K562 (cell line): ENCODE data around the gene DSP. TPM values are rescaled to one million over a fixed set of nuclear protein-coding genes. Genes with fewer than 3 reads are reported as not detected.

Source experiments
- ATAC-seq: fragments of 200-7000 bp; cut with Tn5 transposase; 3 replicates; pipeline ENCODE4 v1.9.1; 2020; ENCODE audit warnings: moderate library complexity
- BruUV-seq: library from RNA; stranded (reverse); fragments of 400-500 nt; replicated peaks from 2 replicates; lab custom pipeline; 2021; lab: Mats Ljungman, UMichigan
- CTCF ChIA-PET: fragments of 300-600 bp; formaldehyde crosslinking; extraction: SDS; loops from one replicate; lab custom pipeline; 2021; ENCODE audit warnings: low intra/inter-chr PET ratio; lab: Yijun Ruan, JAX
- POLR2A ChIA-PET: fragments of 300-600, 350-650 bp; sonication (Branson Sonifier 250); formaldehyde crosslinking; extraction: SDS; loops from one replicate; lab custom pipeline; 2021; ENCODE audit warnings: antibody characterized with exemption, inconsistent platforms; lab: Yijun Ruan, JAX
- DNase-seq, 4 experiments: peaks; one replicate each; pipeline versions ENCODE4 v3.0.0 to v3.0.0-alpha.2; 2011 to 2018; ENCODE audit warnings: low spot score in 3 of 4, mixed read lengths in 3 of 4; ENCODE audit errors: extremely low read depth in 1 of 4
- FAIRE-seq: peaks from 2 replicates; lab custom pipeline; 2011; peaks lifted over from hg19 to GRCh38; lab: Jason Lieb, UNC
- H2AFZ ChIP-seq: 2 replicates; pipeline ENCODE4 v1.6.0; 2011; ENCODE audit warnings: low read depth, low read length, control low read depth, inconsistent platforms
- H3K27ac ChIP-seq: fragments of 200-600 bp; 3 replicates; pipeline ENCODE4 v1.8.0; 2011; ENCODE audit warnings: low read depth, mild to moderate bottlenecking, control low read depth, inconsistent platforms, low read length, moderate library complexity, mixed read lengths; ENCODE audit errors: extremely low read depth
- H3K27me3 ChIP-seq, 2 experiments: fragments of 300-600 bp in 1 of 2; 2 replicates in 1 of 2; 3 replicates in 1 of 2; pipeline versions ENCODE4 v1.6.0 to v1.8.0; 2011; ENCODE audit warnings: inconsistent platforms in 2 of 2, low read length in 2 of 2, mild to moderate bottlenecking in 1 of 2, mixed read lengths in 1 of 2, moderate library complexity in 1 of 2; ENCODE audit not compliant: control insufficient read depth in 2 of 2, insufficient read depth in 2 of 2
- H3K36me3 ChIP-seq: fragments of 300-600 bp; 3 replicates; pipeline ENCODE4 v1.8.0; 2011; ENCODE audit warnings: mild to moderate bottlenecking, low read length, inconsistent platforms; ENCODE audit not compliant: control insufficient read depth, insufficient read depth
- H3K4me1 ChIP-seq, 2 experiments: fragments of 200-600 bp in 1 of 2; replicated peaks in 1 of 2; 2 replicates in 1 of 2; 3 replicates in 1 of 2; pipeline versions ENCODE4 v1.5.1 to v1.8.0; 2011; ENCODE audit warnings: inconsistent platforms in 2 of 2, low read length in 2 of 2, mild to moderate bottlenecking in 1 of 2, mixed read lengths in 1 of 2, moderate library complexity in 1 of 2; ENCODE audit not compliant: control insufficient read depth in 2 of 2, insufficient read depth in 2 of 2
- H3K4me2 ChIP-seq: 2 replicates; pipeline ENCODE4 v1.6.1; 2011; ENCODE audit warnings: low read length, control low read depth, inconsistent platforms, mixed read lengths; ENCODE audit not compliant: insufficient read depth
- H3K4me3 ChIP-seq: fragments of 200-600 bp; sonication (generic), shearing (Covaris generic); 2 replicates; pipeline ENCODE4 v1.5.1; 2016; ENCODE audit warnings: control low read depth, inconsistent platforms
- H3K79me2 ChIP-seq: fragments of 200-600 bp; 3 replicates; pipeline ENCODE4 v1.8.0; 2011; ENCODE audit warnings: low read length, inconsistent platforms; ENCODE audit not compliant: control insufficient read depth, insufficient read depth
- H3K9ac ChIP-seq, 2 experiments: 2 replicates each; pipeline versions ENCODE4 v1.6.0 to v1.6.1; 2011; ENCODE audit warnings: low read depth in 2 of 2, low read length in 2 of 2, control low read depth in 1 of 2, inconsistent platforms in 1 of 2, mild to moderate bottlenecking in 1 of 2, mixed read lengths in 1 of 2; ENCODE audit not compliant: insufficient read depth in 1 of 2
- H3K9me1 ChIP-seq: one replicate; pipeline ENCODE4 v1.6.0; 2011; ENCODE audit warnings: inconsistent platforms, mild to moderate bottlenecking, low read length, moderate library complexity; ENCODE audit not compliant: control insufficient read depth, insufficient read depth
- H3K9me3 ChIP-seq: replicated peaks from 2 replicates; pipeline ENCODE4 v1.5.1; 2011; ENCODE audit warnings: low read depth, low read length, inconsistent platforms; ENCODE audit not compliant: control insufficient read depth, insufficient read depth
- H4K20me1 ChIP-seq: replicated peaks from 2 replicates; pipeline ENCODE4 v1.6.1; 2011; ENCODE audit warnings: low read length, inconsistent platforms, mixed read lengths; ENCODE audit not compliant: control insufficient read depth, insufficient read depth
- EGR1 ChIP-seq: fragments of 450-650 bp; conservative IDR thresholded peaks from 2 replicates; pipeline ENCODE4 v1.6.1; 2017; ENCODE audit warnings: mild to moderate bottlenecking
- KLF16 ChIP-seq: IDR thresholded peaks from 2 replicates; pipeline ENCODE4 v1.6.1; 2016; ENCODE audit warnings: antibody characterized with exemption
- PCBP1 ChIP-seq: fragments of 200-400 bp; formaldehyde crosslinking; IDR thresholded peaks from 2 replicates; pipeline ENCODE4 v1.6.1; 2018; ENCODE audit warnings: mild to moderate bottlenecking, low read depth, low read length; ENCODE audit not compliant: poor library complexity, severe bottlenecking
- SPI1 ChIP-seq: IDR thresholded peaks from 2 replicates; pipeline ENCODE4 v1.6.1; 2011; ENCODE audit warnings: low read depth, low read length, control low read depth, borderline replicate concordance
- TAF1 ChIP-seq: IDR thresholded peaks from 2 replicates; pipeline ENCODE4 v1.6.1; 2011; ENCODE audit warnings: mild to moderate bottlenecking, low read length, moderate library complexity; ENCODE audit not compliant: insufficient read depth, control insufficient read depth, severe bottlenecking; ENCODE audit errors: extremely low read depth
- TCF3 ChIP-seq: sonication (generic); formaldehyde crosslinking; IDR thresholded peaks from 2 replicates; pipeline ENCODE4 v1.4.0; 2020; ENCODE audit warnings: mild to moderate bottlenecking, missing genetic modification reagents
- ZNF518B ChIP-seq: fragments of 250-450 bp; sonication (Bioruptor Pico); IDR thresholded peaks from 2 replicates; pipeline ENCODE4 v1.5.0; 2021; ENCODE audit warnings: mild to moderate bottlenecking, moderate library complexity
- WGBS: fragments of 100-300 bp; shearing (Covaris generic); methylation state at CpG from one replicate; pipeline ENCODE4 v1.1.6; 2016; ENCODE audit warnings: low coverage, mixed read lengths; ENCODE audit not compliant: insufficient coverage; ENCODE audit errors: missing lambda C conversion rate; 5-methylcytosine and 5-hydroxymethylcytosine counted together
- in situ Hi-C: fragments of 300-500 bp; cut with MboI; formaldehyde crosslinking; loops from 4 replicates; pipeline ENCODE4 v1.15.0; 2018; ENCODE audit warnings: inconsistent platforms, mixed read lengths
- intact Hi-C: fragments of 100-400 bp; cut with micrococcal nuclease; formaldehyde crosslinking; loops from 2 replicates; pipeline ENCODE4 v1.14.2; 2022
- polyA plus RNA-seq, 8 experiments: library from polyadenylated mRNA; depleted of rRNA in 4 of 8; stranded (reverse) in 5 of 8; unstranded in 3 of 8; fragments of >200 nt; fragmentation: Nextera tagmentation in 2 of 8; fragmentation: Illumina TruSeq in 1 of 8; extraction: Ambion mirVana in 2 of 8; extraction: Trizol in 1 of 8; gene quantifications; 2 replicates each; pipeline versions ENCODE4 v1.2.1 to v1.2.3, GENCODE V29; 2011 to 2014; ENCODE audit warnings: inconsistent platforms in 1 of 8, missing spikeins in 1 of 8
- total RNA-seq, 7 experiments: library from RNA; depleted of rRNA in 6 of 7; stranded (reverse); fragments of >200 nt in 6 of 7; fragmentation: Illumina TruSeq in 2 of 7; extraction: Trizol in 2 of 7; gene quantifications; 2 replicates each; pipeline versions ENCODE4 v1.2.1 to v1.2.3, GENCODE V29; 2011 to 2021; ENCODE audit warnings: low replicate concordance in 1 of 7
- TF ChIP-seq, protein P1 (sequence below): sonication (generic); formaldehyde crosslinking; IDR thresholded peaks from 2 replicates; pipeline ENCODE4 v1.8.0; 2022; ENCODE audit warnings: missing genetic modification reagents, mild to moderate bottlenecking, borderline replicate concordance
- TF ChIP-seq, protein P2 (sequence below): fragments of 250-450 bp; sonication (Bioruptor Pico); IDR thresholded peaks from 2 replicates; pipeline ENCODE4 v1.8.0; 2022; ENCODE audit warnings: moderate library complexity, mild to moderate bottlenecking, inconsistent platforms
- TF ChIP-seq, protein P3 (sequence below): sonication (generic); formaldehyde crosslinking; IDR thresholded peaks from 2 replicates; pipeline ENCODE4 v1.8.0; 2022; ENCODE audit warnings: mild to moderate bottlenecking, low read depth, missing genetic modification reagents

The DSP gene
- total and polyA plus RNA-seq, 9 of the 15 experiments (the other 6 are each of a cell fraction or from before 2014, with no cell fraction given): under 0.01 to 0.24 (median 0.03) TPM; not detected in 2

- Histone ChIP-seq H3K36me3 (no peaks in the 10 kb centered on the region), H3K9ac (no peak overlapping the region), H3K27me3 (peaks cover 47% of the 10 kb centered on the region in 2 experiments), H2AFZ (no peak overlapping the region), H3K4me1 (no peaks in the 10 kb centered on the region), H3K4me3 (no peak overlapping the region), H4K20me1 (0 out of 2 replicates have a peak, but pooled peaks cover 3% of the 10 kb centered on the region), H3K4me2 (no peak overlapping the region), H3K9me1 (no peaks in the 10 kb centered on the region), H3K79me2 (no peaks in the 10 kb centered on the region), H3K9me3 (no peaks in the 10 kb centered on the region), H3K27ac (no peak overlapping the region)
- ChIA-PET POLR2A (no interaction called here), CTCF (no interaction called here)
- no peak for FAIRE-seq
- DNase-seq: no peak
- WGBS: 0% methylated on average over 5 of the region's 5 CpGs
- intact Hi-C loops: no loop called here
- no TSS peak for BruUV-seq
- in situ Hi-C loops: no loop called here
- no peak for TF ChIP-seq ZNF518B (CRISPR knock-in tag)
- TF ChIP-seq, protein P1, sequence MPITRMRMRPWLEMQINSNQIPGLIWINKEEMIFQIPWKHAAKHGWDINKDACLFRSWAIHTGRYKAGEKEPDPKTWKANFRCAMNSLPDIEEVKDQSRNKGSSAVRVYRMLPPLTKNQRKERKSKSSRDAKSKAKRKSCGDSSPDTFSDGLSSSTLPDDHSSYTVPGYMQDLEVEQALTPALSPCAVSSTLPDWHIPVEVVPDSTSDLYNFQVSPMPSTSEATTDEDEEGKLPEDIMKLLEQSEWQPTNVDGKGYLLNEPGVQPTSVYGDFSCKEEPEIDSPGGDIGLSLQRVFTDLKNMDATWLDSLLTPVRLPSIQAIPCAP (CRISPR knock-in tag): no peak
- no peak for TF ChIP-seq EGR1
- TF ChIP-seq KLF16: no peak
- no peak for TF ChIP-seq SPI1
- TF ChIP-seq PCBP1: no peak
- TF ChIP-seq, protein P2, sequence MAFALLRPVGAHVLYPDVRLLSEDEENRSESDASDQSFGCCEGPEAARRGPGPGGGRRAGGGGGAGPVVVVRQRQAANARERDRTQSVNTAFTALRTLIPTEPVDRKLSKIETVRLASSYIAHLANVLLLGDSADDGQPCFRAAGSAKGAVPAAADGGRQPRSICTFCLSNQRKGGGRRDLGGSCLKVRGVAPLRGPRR (CRISPR knock-in tag): no peak
- TF ChIP-seq TAF1: no peak
- TF ChIP-seq, protein P3, sequence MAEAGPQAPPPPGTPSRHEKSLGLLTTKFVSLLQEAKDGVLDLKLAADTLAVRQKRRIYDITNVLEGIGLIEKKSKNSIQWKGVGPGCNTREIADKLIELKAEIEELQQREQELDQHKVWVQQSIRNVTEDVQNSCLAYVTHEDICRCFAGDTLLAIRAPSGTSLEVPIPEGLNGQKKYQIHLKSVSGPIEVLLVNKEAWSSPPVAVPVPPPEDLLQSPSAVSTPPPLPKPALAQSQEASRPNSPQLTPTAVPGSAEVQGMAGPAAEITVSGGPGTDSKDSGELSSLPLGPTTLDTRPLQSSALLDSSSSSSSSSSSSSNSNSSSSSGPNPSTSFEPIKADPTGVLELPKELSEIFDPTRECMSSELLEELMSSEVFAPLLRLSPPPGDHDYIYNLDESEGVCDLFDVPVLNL (CRISPR knock-in tag): no peak
- TF ChIP-seq TCF3 (CRISPR knock-in tag): no peak
- no peak for ATAC-seq
Observed at GRCh38 chr6:7528565-7528964, 12.9 kb upstream of the DSP start.
